PC-3 (cell line): Measurements from ENCODE around the gene PRSS1. TPM values are rescaled to one million over a fixed set of nuclear protein-coding genes. Genes with fewer than 3 reads are reported as not detected.
A peak's percentile ranks its signal among the peaks of the same experiment; 100 is the strongest.

Experiments used
- ATAC-seq: fragments of 200-7000 bp; cut with Tn5 transposase; 2 replicates; pipeline ENCODE4 v1.9.1; 2020; ENCODE audit warnings: mild to moderate bottlenecking, moderate library complexity
- BruUV-seq: library from RNA; stranded (reverse); fragments of 400-500 nt; replicated peaks from 2 replicates; lab custom pipeline; 2021; lab: Mats Ljungman, UMichigan
- CTCF ChIA-PET: fragments of 300-600 bp; sonication (Branson Sonifier 250); formaldehyde crosslinking; loops from one replicate; lab custom pipeline; 2022; ENCODE audit warnings: antibody characterized with exemption; lab: Charles Lee
- POLR2A ChIA-PET: fragments of 300-600 bp; sonication (Branson Sonifier 250); formaldehyde crosslinking; loops from one replicate; lab custom pipeline; 2022; ENCODE audit warnings: antibody characterized with exemption; ENCODE audit not compliant: unreplicated experiment; lab: Charles Lee
- DNase-seq: peaks from one replicate; pipeline ENCODE4 v3.0.0-alpha.2; 2015
- H2AFZ ChIP-seq: fragments of 300-600 bp; sonication (generic); 2 replicates; pipeline ENCODE4 v1.6.0; 2016; ENCODE audit warnings: antibody characterized with exemption, low read length
- H3F3A ChIP-seq: fragments of 300-600 bp; sonication (generic); one replicate; pipeline ENCODE4 v1.6.0; 2017; ENCODE audit warnings: antibody characterized with exemption, low read length, control low read depth, mild to moderate bottlenecking; ENCODE audit not compliant: unreplicated experiment
- H3K27ac ChIP-seq: fragments of 300-600 bp; sonication (generic); 2 replicates; pipeline ENCODE4 v1.5.1; 2016; ENCODE audit warnings: mild to moderate bottlenecking, low read length
- H3K27me3 ChIP-seq: fragments of 300-600 bp; sonication (generic); 2 replicates; pipeline ENCODE4 v1.6.1; 2016; ENCODE audit warnings: low read length, mixed read lengths
- H3K36me3 ChIP-seq: fragments of 300-600 bp; sonication (generic); 2 replicates; pipeline ENCODE4 v1.6.1; 2016; ENCODE audit warnings: low read depth, mixed run types, low read length, mixed read lengths
- H3K4me1 ChIP-seq: fragments of 300-600 bp; sonication (generic); 2 replicates; pipeline ENCODE4 v1.5.1; 2016; ENCODE audit warnings: low read length; ENCODE audit not compliant: insufficient read depth
- H3K4me2 ChIP-seq: fragments of 300-600 bp; sonication (generic); 2 replicates; pipeline ENCODE4 v1.6.0; 2016; ENCODE audit warnings: low read length
- H3K4me3 ChIP-seq: fragments of 300-600 bp; sonication (generic); 2 replicates; pipeline ENCODE4 v1.5.1; 2016; ENCODE audit warnings: mild to moderate bottlenecking, low read length, mixed read lengths
- H3K79me2 ChIP-seq: fragments of 300-600 bp; sonication (generic); 2 replicates; pipeline ENCODE4 v1.6.1; 2017; ENCODE audit warnings: low read length, mixed read lengths
- H3K9ac ChIP-seq: fragments of 300-600 bp; sonication (generic); 2 replicates; pipeline ENCODE4 v1.6.0; 2016; ENCODE audit warnings: mild to moderate bottlenecking, low read length
- H3K9me2 ChIP-seq: fragments of 300-600 bp; sonication (generic); replicated peaks from 2 replicates; pipeline ENCODE4 v1.6.1; 2016; ENCODE audit warnings: mixed run types, low read length, mixed read lengths
- H3K9me3 ChIP-seq: fragments of 300-600 bp; sonication (generic); 2 replicates; pipeline ENCODE4 v1.6.1; 2016; ENCODE audit warnings: low read length, mixed read lengths
- H4K20me1 ChIP-seq: fragments of 300-600 bp; sonication (generic); 2 replicates; pipeline ENCODE4 v1.6.1; 2016; ENCODE audit warnings: low read length, mixed read lengths
- EZH2 ChIP-seq: fragments of 300-600 bp; sonication (generic); IDR thresholded peaks from one replicate; pipeline ENCODE4 v1.6.1; 2017; ENCODE audit warnings: antibody characterized with exemption, mild to moderate bottlenecking, low read length; ENCODE audit not compliant: unreplicated experiment
- EZH2phosphoT487 ChIP-seq: fragments of 300-600 bp; sonication (generic); IDR thresholded peaks from 2 replicates; pipeline ENCODE4 v1.6.1; 2018; ENCODE audit warnings: mild to moderate bottlenecking, antibody characterized with exemption, low read length, borderline replicate concordance
- intact Hi-C: fragments of 100-400 bp; cut with micrococcal nuclease; formaldehyde crosslinking; loops from 2 replicates; pipeline ENCODE4 v1.9.0; 2023
- total RNA-seq: library from RNA; depleted of rRNA; stranded (reverse); fragments of >200 nt; gene quantifications from 2 replicates; pipeline ENCODE4 v1.2.3, GENCODE V29; 2014
- TF ChIP-seq, protein P1 (sequence below): fragments of 300-600 bp; sonication (generic); conservative IDR thresholded peaks from 2 replicates; pipeline ENCODE4 v1.5.1; 2017; ENCODE audit warnings: antibody characterized with exemption, low read depth, mild to moderate bottlenecking, low read length

PRSS1 gene
- total RNA-seq, 1 experiment from 2014 or later = not detected

DNA sequence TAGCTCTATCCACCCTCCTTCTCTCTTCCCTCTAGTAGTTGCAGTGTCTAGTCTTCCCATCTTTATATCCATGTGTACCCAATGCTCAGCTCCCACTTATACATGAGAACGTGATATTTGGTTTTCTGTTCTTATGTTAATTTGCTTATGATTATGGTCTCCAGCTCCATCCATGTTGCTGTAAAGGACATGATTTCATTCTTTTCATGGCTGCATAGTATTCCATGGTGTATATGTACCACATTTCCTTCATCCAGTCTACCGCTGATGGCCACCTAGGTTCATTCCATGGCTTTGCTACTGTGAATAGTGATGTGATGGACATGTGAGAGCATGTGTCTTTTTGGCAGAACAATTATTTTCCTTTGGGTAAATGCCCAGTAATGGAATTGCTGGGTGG lies 28.0 kb downstream of the PRSS1 start:
- intact Hi-C loops = no loop called here
- DNase-seq = no peak
- no TSS peak for BruUV-seq
- no peak overlapping the region for H3K4me2 ChIP-seq
- peaks cover 3% of the 10 kb centered on the region for H3F3A ChIP-seq
- no peaks in the 10 kb centered on the region for H3K9me2 ChIP-seq
- no peaks in the 10 kb centered on the region for H3K36me3 ChIP-seq
- H4K20me1 ChIP-seq = no peaks in the 10 kb centered on the region
- TF ChIP-seq EZH2phosphoT487 (no peak), EZH2 (no peak)
- TF ChIP-seq, protein P1, sequence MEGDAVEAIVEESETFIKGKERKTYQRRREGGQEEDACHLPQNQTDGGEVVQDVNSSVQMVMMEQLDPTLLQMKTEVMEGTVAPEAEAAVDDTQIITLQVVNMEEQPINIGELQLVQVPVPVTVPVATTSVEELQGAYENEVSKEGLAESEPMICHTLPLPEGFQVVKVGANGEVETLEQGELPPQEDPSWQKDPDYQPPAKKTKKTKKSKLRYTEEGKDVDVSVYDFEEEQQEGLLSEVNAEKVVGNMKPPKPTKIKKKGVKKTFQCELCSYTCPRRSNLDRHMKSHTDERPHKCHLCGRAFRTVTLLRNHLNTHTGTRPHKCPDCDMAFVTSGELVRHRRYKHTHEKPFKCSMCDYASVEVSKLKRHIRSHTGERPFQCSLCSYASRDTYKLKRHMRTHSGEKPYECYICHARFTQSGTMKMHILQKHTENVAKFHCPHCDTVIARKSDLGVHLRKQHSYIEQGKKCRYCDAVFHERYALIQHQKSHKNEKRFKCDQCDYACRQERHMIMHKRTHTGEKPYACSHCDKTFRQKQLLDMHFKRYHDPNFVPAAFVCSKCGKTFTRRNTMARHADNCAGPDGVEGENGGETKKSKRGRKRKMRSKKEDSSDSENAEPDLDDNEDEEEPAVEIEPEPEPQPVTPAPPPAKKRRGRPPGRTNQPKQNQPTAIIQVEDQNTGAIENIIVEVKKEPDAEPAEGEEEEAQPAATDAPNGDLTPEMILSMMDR = no peak
- no peak for ATAC-seq
- H3K4me1 ChIP-seq = peaks cover 25% of the 10 kb centered on the region
- H3K9me3 ChIP-seq = no peaks in the 10 kb centered on the region
- no peak overlapping the region for H3K9ac ChIP-seq
- H3K4me3 ChIP-seq = no peak overlapping the region
- POLR2A ChIA-PET = no interaction called here
- H3K79me2 ChIP-seq = no peaks in the 10 kb centered on the region
- no peak overlapping the region for H3K27ac ChIP-seq
- CTCF ChIA-PET = no interaction called here
- H3K27me3 ChIP-seq = no peaks in the 10 kb centered on the region
- no peak overlapping the region for H2AFZ ChIP-seq

DNA sequence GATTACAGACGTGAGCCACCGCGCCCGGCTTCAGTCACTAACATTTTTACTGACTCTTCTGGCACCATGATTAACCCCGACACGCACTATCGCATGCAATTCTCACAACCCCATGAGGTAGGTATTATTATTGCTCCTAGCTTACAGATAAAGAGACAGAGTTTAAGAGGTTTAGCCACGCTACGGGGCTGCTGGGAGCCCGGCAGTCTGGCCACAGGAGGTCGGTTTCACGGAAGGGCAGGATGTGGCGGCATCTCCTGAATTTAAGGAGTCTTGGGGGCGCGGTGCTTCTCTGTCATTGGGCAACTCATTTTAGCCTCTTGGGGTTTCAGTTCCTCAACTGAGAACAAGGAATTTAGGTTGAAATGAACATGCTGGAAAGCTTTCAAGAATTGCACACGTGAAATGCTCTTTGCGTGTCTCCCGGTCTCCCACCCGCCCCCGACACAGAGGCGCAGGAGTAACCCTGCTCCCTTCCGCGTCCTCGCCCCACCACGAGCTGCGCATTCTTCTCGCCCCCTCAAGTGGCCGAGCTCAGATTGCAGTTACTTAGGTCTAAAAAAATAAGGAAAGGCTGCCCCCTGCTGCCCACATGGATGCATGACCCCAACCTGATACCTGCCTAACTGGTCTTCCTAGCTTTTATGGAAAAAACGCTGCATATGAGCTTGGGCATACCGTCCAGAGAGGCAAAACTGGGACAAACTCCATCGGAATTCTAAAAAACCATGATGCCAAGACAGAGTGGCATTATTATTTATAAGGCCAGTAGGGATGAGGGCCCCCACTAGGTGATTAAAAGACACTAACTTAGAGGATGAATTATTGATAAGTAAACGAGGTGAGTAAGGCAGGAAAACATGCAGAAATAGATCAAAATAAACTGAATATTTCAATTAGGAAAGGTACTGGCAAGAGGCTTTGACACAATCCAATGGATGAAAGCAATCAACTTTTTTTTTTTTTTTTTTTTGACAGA lies 33.9 kb downstream of the PRSS1 start:
- H3K27me3 ChIP-seq = no peaks in the 10 kb centered on the region
- no peak for TF ChIP-seq EZH2
- no peak for TF ChIP-seq EZH2phosphoT487
- TF ChIP-seq, protein P1 = peak; percentile 97
- CTCF ChIA-PET = interaction anchor here (0.6 to 3.0 kb wide), 33 partner anchors 9 to 266 kb away, joined by 3 to 90 read pairs (median 5); no protein-coding TSS in a partner anchor
- no peaks in the 10 kb centered on the region for H3F3A ChIP-seq
- H3K36me3 ChIP-seq = no peaks in the 10 kb centered on the region
- no peaks in the 10 kb centered on the region for H3K79me2 ChIP-seq
- H3K9me3 ChIP-seq = no peaks in the 10 kb centered on the region
- POLR2A ChIA-PET = no interaction called here
- no peaks in the 10 kb centered on the region for H4K20me1 ChIP-seq
- peak; percentile 85 for ATAC-seq
- H3K9me2 ChIP-seq = no peaks in the 10 kb centered on the region
- H3K9ac ChIP-seq = peak overlapping the region; percentile 49
- H3K27ac ChIP-seq = peak overlapping the region; percentile 17; the same call in 1 of the 2 replicates
- 0 out of 2 replicates have a peak, but pooled peaks cover 4% of the 10 kb centered on the region for H3K4me1 ChIP-seq
- H3K4me2 ChIP-seq = peak overlapping the region; percentile 92
- peak overlapping the region; percentile 94 for H2AFZ ChIP-seq
- DNase-seq = peak; percentile 94
- intact Hi-C loops = loop anchor here (1.0 to 2.0 kb wide), 10 partner anchors 28 to 248 kb away; no protein-coding TSS in a partner anchor
- no TSS peak for BruUV-seq
- H3K4me3 ChIP-seq = peak overlapping the region; percentile 65
